ENCODE results near the gene HAUS3.

DNA sequence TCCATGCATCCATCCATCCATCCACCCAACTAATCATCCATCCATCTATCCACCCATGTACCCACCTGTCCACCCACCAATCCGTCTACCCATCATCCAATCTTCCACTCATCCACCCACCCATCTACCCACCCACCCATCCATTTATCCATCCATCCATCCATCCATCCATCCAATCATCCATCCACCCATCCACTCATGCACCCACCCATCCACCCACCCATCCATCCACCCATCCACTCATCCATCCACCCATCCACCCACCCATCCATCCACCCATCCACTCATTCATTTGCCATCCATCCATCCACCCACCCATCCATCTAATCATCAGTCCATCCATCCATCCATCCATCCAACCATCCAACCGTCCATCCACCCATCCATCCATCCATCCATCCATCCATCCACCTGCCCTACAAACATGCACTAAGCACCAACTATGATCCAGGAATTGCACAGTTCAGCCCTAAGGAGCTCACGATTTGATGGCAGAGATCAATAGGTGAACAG lies 41.3 kb upstream of the HAUS3 start:
- TF ChIP-seq EZH2 (IDR thresholded peaks at IDR 0.05; ENCODE audit: insufficient read depth, poor library complexity, severe bottlenecking), result no peak
- TF ChIP-seq EZH2phosphoT487 (IDR thresholded peaks at IDR 0.05; ENCODE audit: insufficient read depth, low read depth), result no peak

Data from GM23248 (cell line).